Adrenal gland (tissue), 12 donors: ENCODE measurements around the gene CST5. TPM values are rescaled to one million over a fixed set of nuclear protein-coding genes. Genes with fewer than 3 reads are reported as not detected.

Experiments used
- DNase-seq, 7 donors: peaks; one replicate each; pipeline ENCODE4 v3.0.0-alpha.2; 2019 to 2020
- H3K27ac ChIP-seq, 5 donors: fragments of 200-600 bp; sonication (generic) in 4 of 5; 1 replicate in 3 of 5; 2 replicates in 2 of 5; pipeline versions ENCODE4 v1.5.1 to v1.8.0; 2016 to 2020; ENCODE audit warnings: mild to moderate bottlenecking in 1 of 5
- H3K27me3 ChIP-seq: fragments of 200-600 bp; 2 replicates; pipeline ENCODE4 v1.8.0; 2021
- H3K36me3 ChIP-seq, 2 donors: fragments of 200-600 bp; replicated peaks in 1 of 2; 1 replicate in 1 of 2; 2 replicates in 1 of 2; pipeline versions ENCODE4 v1.5.1 to v1.8.0; 2018 to 2022
- H3K4me1 ChIP-seq, 2 donors: fragments of 200-600 bp; replicated peaks in 1 of 2; 1 replicate in 1 of 2; 2 replicates in 1 of 2; pipeline versions ENCODE4 v1.5.1 to v1.8.0; 2018 to 2021
- H3K4me3 ChIP-seq, 4 donors: fragments of 200-600 bp; sonication (generic) in 3 of 4; one replicate each; pipeline ENCODE4 v1.5.1; 2016 to 2018
- H3K9me3 ChIP-seq, 3 donors: fragments of 200-600 bp; sonication (generic) in 1 of 3; replicated peaks in 1 of 3; 1 replicate in 2 of 3; 2 replicates in 1 of 3; pipeline versions ENCODE4 v1.5.1 to v1.8.0; 2016 to 2021
- CTCF ChIP-seq, 6 experiments: fragments of 450-650 bp in 4 of 6; fragments of 200-600 bp in 2 of 6; sonication (generic) in 1 of 6; IDR thresholded peaks; 1 replicate in 5 of 6; 2 replicates in 1 of 6; pipeline versions ENCODE4 v1.5.1 to v1.8.0; 2016 to 2021; ENCODE audit warnings: antibody characterized with exemption in 6 of 6, mild to moderate bottlenecking in 2 of 6, moderate library complexity in 1 of 6
- POLR2A ChIP-seq, 2 donors: fragments of 450-650 bp; IDR thresholded peaks; one replicate each; pipeline ENCODE4 v1.6.1; 2017; ENCODE audit warnings: antibody characterized with exemption in 2 of 2, mild to moderate bottlenecking in 2 of 2, moderate library complexity in 1 of 2
- WGBS, 4 donors: extraction: QIAGEN DNeasy Blood & Tissue Kit in 2 of 4; methylation state at CpG; one replicate each; pipeline versions ENCODE4 v1.1.5 to v1.1.7; 2013 to 2017; 5-methylcytosine and 5-hydroxymethylcytosine counted together
- intact Hi-C, 2 donors: fragments of 100-400 bp; cut with DNase I; formaldehyde crosslinking; loops; one replicate each; pipeline versions ENCODE4 v1.14.1 to v1.15.0; 2022 to 2023
- polyA plus RNA-seq, 3 donors: library from polyadenylated mRNA; stranded (reverse); fragments of 200-250 nt in 2 of 3; fragments of 350-450 nt in 1 of 3; fragmentation: Illumina TruSeq in 1 of 3; extraction: RNeasy Lipid Tissue Mini Kit (QIAGEN cat#74804) in 1 of 3; gene quantifications; one replicate each; pipeline ENCODE4 v1.2.3, GENCODE V29; 2013 to 2014
- total RNA-seq, 9 donors: library from RNA; depleted of rRNA in 4 of 9; stranded (reverse); fragments of >200 nt in 4 of 9; fragments of 120-200 nt in 1 of 9; fragmentation: NEBNext Ultra II Directional in 1 of 9; extraction: Animal tissue kit (Norgen Biotek cat#: 25700) in 1 of 9; gene quantifications; one replicate each; pipeline versions ENCODE4 v1.1.0 to v1.2.4, GENCODE V29; 2013 to 2023
- donor health status: healthy with polysubstance abuse.
- donor health status: Bipolar disorder and iron deficiency.
- donor health status: DM: yes; HTN: yes; CAD: no.
- donor health status: DM: no; HTN: no; CAD: no.
- donor health status: DM: no; HTN: no; CAD: no.
- donor health status: DM: yes; HTN: yes; CAD: no.

The CST5 gene
- total and polyA plus RNA-seq, 12 donors: 0.35 to 8.2 (median 1.9) TPM; not detected in 3

GRCh38 chr20:23889775-23890187 is 10.2 kb upstream of the CST5 start:
- 0 to 44% (median 31%) methylated on average over 1 to 8 of the region's 8 CpGs for WGBS, 4 donors
- peak; percentile 38 to 62 (median 53) for DNase-seq
- H3K4me1 ChIP-seq: no peaks in the 10 kb centered on the region
- H3K36me3 ChIP-seq: no peaks in the 10 kb centered on the region
- H3K4me3 ChIP-seq: no peak overlapping the region
- H3K9me3 ChIP-seq: no peaks in the 10 kb centered on the region
- intact Hi-C loops: no loop called here
- no peak overlapping the region for H3K27ac ChIP-seq
- H3K27me3 ChIP-seq: no peaks in the 10 kb centered on the region
- peak; percentile 34 to 66 (median 54) for TF ChIP-seq CTCF (IDR thresholded peaks at IDR 0.05)
- no peak for TF ChIP-seq POLR2A (IDR thresholded peaks at IDR 0.05)

GRCh38 chr20:23887856-23888255 is 8.3 kb upstream of the CST5 start:
- 55 to 72% (median 65%) methylated on average over 2 of the region's 2 CpGs for WGBS, 4 donors
- H3K27me3 ChIP-seq: no peaks in the 10 kb centered on the region
- H3K4me3 ChIP-seq: no peak overlapping the region
- intact Hi-C loops: no loop called here
- DNase-seq: no peak
- H3K36me3 ChIP-seq: no peaks in the 10 kb centered on the region
- H3K9me3 ChIP-seq: no peaks in the 10 kb centered on the region
- no peaks in the 10 kb centered on the region for H3K4me1 ChIP-seq
- TF ChIP-seq POLR2A (IDR thresholded peaks at IDR 0.05) (no peak), CTCF (IDR thresholded peaks at IDR 0.05) (no peak)
- no peak overlapping the region for H3K27ac ChIP-seq

- intact Hi-C loops: no loop called here
- no peak overlapping the region for H3K4me3 ChIP-seq
- H3K27ac ChIP-seq: no peak overlapping the region
- H3K4me1 ChIP-seq: no peaks in the 10 kb centered on the region
- H3K9me3 ChIP-seq: no peaks in the 10 kb centered on the region
- TF ChIP-seq POLR2A (IDR thresholded peaks at IDR 0.05) (no peak), CTCF (IDR thresholded peaks at IDR 0.05) (no peak)
- 84 to 94% (median 89%) methylated on average over 4 to 5 of the region's 5 CpGs for WGBS, 4 donors
- peak in 1 of 7 donors; percentile 24 for DNase-seq
- H3K36me3 ChIP-seq: no peaks in the 10 kb centered on the region
- H3K27me3 ChIP-seq: no peaks in the 10 kb centered on the region
Measured at GRCh38 chr20:23884771-23885162, 5.2 kb upstream of the CST5 start.

- Histone ChIP-seq H3K27me3 (no peaks in the 10 kb centered on the region), H3K9me3 (no peaks in the 10 kb centered on the region), H3K36me3 (no peaks in the 10 kb centered on the region), H3K4me3 (no peak overlapping the region), H3K4me1 (no peaks in the 10 kb centered on the region), H3K27ac (no peak overlapping the region)
- DNase-seq: no peak
- 69 to 86% (median 76%) methylated on average over 2 to 5 of the region's 5 CpGs for WGBS, 4 donors
- intact Hi-C loops: no loop called here
- TF ChIP-seq POLR2A (IDR thresholded peaks at IDR 0.05) (no peak), CTCF (IDR thresholded peaks at IDR 0.05) (no peak)
Measured at GRCh38 chr20:23884136-23884770, 4.7 kb upstream of the CST5 start.
